A549 (cell line): ENCODE results near the gene ARHGAP22. TPM values are rescaled to one million over a fixed set of nuclear protein-coding genes. Genes with fewer than 3 reads are reported as not detected.

Experiments
- ATAC-seq, 2 experiments: fragments of 200-7000 bp in 1 of 2; fragments of >200 bp in 1 of 2; cut with Nextera tagmentation in 1 of 2; cut with Tn5 transposase in 1 of 2; 3 replicates each; pipeline versions ENCODE4 v1.8.0 to v1.9.1; 2018 to 2020; ENCODE audit warnings: mild to moderate bottlenecking in 1 of 2, moderate library complexity in 1 of 2
- CTCF ChIA-PET: fragments of 300-600 bp; sonication (Branson Sonifier 250); formaldehyde crosslinking; extraction: SDS; loops from one replicate; lab custom pipeline; 2021; ENCODE audit warnings: antibody characterized with exemption, inconsistent platforms; lab: Yijun Ruan, JAX
- POLR2A ChIA-PET: fragments of 350-600 bp; formaldehyde crosslinking; extraction: SDS; loops from one replicate; lab custom pipeline; 2021; ENCODE audit warnings: antibody characterized with exemption, inconsistent platforms; lab: Yijun Ruan, JAX
- DNase-seq, 2 experiments: peaks; one replicate each; pipeline versions ENCODE4 v3.0.0 to v3.0.0-alpha.2; 2011 to 2016; ENCODE audit warnings: low read depth in 1 of 2, low spot score in 1 of 2
- FAIRE-seq: peaks from 2 replicates; lab custom pipeline; 2011; peaks lifted over from hg19 to GRCh38; lab: Jason Lieb, UNC
- H3K27ac ChIP-seq, 2 experiments: fragments of >200 bp; sonication (Bioruptor Twin); formaldehyde crosslinking; 3 replicates each; pipeline ENCODE4 v1.5.1; 2016 to 2017
- H3K4me1 ChIP-seq: fragments of >200 bp; sonication (Bioruptor Twin); formaldehyde crosslinking; 3 replicates; pipeline ENCODE4 v1.6.1; 2016
- H3K4me2 ChIP-seq: fragments of >200 bp; sonication (Bioruptor Twin); formaldehyde crosslinking; 3 replicates; pipeline ENCODE4 v1.6.1; 2016
- H3K4me3 ChIP-seq: fragments of >200 bp; sonication (Bioruptor Twin); formaldehyde crosslinking; 3 replicates; pipeline ENCODE4 v1.5.1; 2016
- H3K9me3 ChIP-seq: fragments of >200 bp; sonication (Bioruptor Twin); formaldehyde crosslinking; 3 replicates; pipeline ENCODE4 v1.6.1; 2016
- CEBPB ChIP-seq, 2 experiments: fragments of >200 bp in 1 of 2; sonication (Bioruptor Twin) in 1 of 2; formaldehyde crosslinking in 1 of 2; IDR thresholded peaks; 2 replicates each; pipeline ENCODE4 v1.6.1; 2012 to 2016
- CHD2 ChIP-seq: fragments of 150-350 bp; IDR thresholded peaks from 2 replicates; pipeline ENCODE4 v1.6.1; 2014; ENCODE audit warnings: low read length; ENCODE audit not compliant: partially characterized antibody
- EHMT2 ChIP-seq: fragments of 200-600 bp; sonication (generic); IDR thresholded peaks from 2 replicates; pipeline ENCODE4 v1.6.1; 2016; ENCODE audit warnings: antibody characterized with exemption, low read depth, mild to moderate bottlenecking, moderate library complexity
- ESRRA ChIP-seq: fragments of 150-350 bp; IDR thresholded peaks from 2 replicates; pipeline ENCODE4 v1.6.1; 2014; ENCODE audit warnings: mild to moderate bottlenecking, low read length, borderline replicate concordance
- HEYL ChIP-seq: fragments of 250-450 bp; sonication (Bioruptor Pico); IDR thresholded peaks from 2 replicates; pipeline ENCODE4 v1.8.0; 2021; ENCODE audit warnings: mild to moderate bottlenecking, moderate library complexity
- HOXB5 ChIP-seq: fragments of 250-450 bp; sonication (Bioruptor Pico); IDR thresholded peaks from 2 replicates; pipeline ENCODE4 v1.5.0; 2020; ENCODE audit warnings: mild to moderate bottlenecking, moderate library complexity
- KDM5A ChIP-seq: fragments of 200-600 bp; sonication (generic); IDR thresholded peaks from 2 replicates; pipeline ENCODE4 v1.6.1; 2016; ENCODE audit warnings: antibody characterized with exemption, mild to moderate bottlenecking
- MAZ ChIP-seq: fragments of 150-350 bp; IDR thresholded peaks from 2 replicates; pipeline ENCODE4 v1.6.1; 2014; ENCODE audit warnings: antibody characterized with exemption, low read depth, low read length, borderline replicate concordance
- MYC ChIP-seq: IDR thresholded peaks from 2 replicates; pipeline ENCODE4 v1.6.1; 2012; ENCODE audit warnings: mild to moderate bottlenecking, inconsistent platforms, low read length, improper control_type of control experiment, borderline replicate concordance
- NFE2L2 ChIP-seq: fragments of 150-350 bp; conservative IDR thresholded peaks from 2 replicates; pipeline ENCODE4 v1.6.1; 2014; ENCODE audit warnings: low read length
- NPAS2 ChIP-seq: fragments of 250-450 bp; sonication (Bioruptor Pico); IDR thresholded peaks from 2 replicates; pipeline ENCODE4 v1.8.0; 2022; ENCODE audit warnings: mild to moderate bottlenecking, moderate library complexity, borderline replicate concordance
- PHF8 ChIP-seq: fragments of 200-600 bp; sonication (generic); IDR thresholded peaks from 2 replicates; pipeline ENCODE4 v1.6.1; 2016; ENCODE audit warnings: low read depth, mild to moderate bottlenecking, antibody characterized with exemption, moderate library complexity, borderline replicate concordance
- POLR2AphosphoS2 ChIP-seq: conservative IDR thresholded peaks from 2 replicates; pipeline ENCODE4 v1.6.1; 2012; ENCODE audit warnings: low read length, improper control_type of control experiment, inconsistent platforms
- RAD21 ChIP-seq, 2 experiments: fragments of >200 bp in 1 of 2; sonication (Bioruptor Twin) in 1 of 2; formaldehyde crosslinking in 1 of 2; IDR thresholded peaks in 1 of 2; conservative IDR thresholded peaks in 1 of 2; 2 replicates in 1 of 2; 3 replicates in 1 of 2; pipeline ENCODE4 v1.6.1; 2012 to 2018; ENCODE audit warnings: inconsistent platforms in 1 of 2
- ZNF302 ChIP-seq: fragments of 250-450 bp; sonication (Bioruptor Pico); IDR thresholded peaks from 2 replicates; pipeline ENCODE4 v1.9.0; 2021; ENCODE audit warnings: inconsistent platforms, mild to moderate bottlenecking, moderate library complexity
- ZSCAN20 ChIP-seq: fragments of 250-450 bp; sonication (Bioruptor Pico); IDR thresholded peaks from 2 replicates; pipeline ENCODE4 v1.8.0; 2022; ENCODE audit warnings: mild to moderate bottlenecking, moderate library complexity
- WGBS: methylation state at CpG from one replicate; pipeline ENCODE4 v1.1.6; 2017; ENCODE audit errors: missing lambda C conversion rate; 5-methylcytosine and 5-hydroxymethylcytosine counted together
- polyA plus RNA-seq, 4 experiments: library from polyadenylated mRNA; depleted of rRNA in 3 of 4; stranded (reverse); fragments of >200 nt; fragmentation: RNase III in 1 of 4; extraction: RNeasy Plus Mini Kit Qiagen cat#74134 plus additional on column Dnase treatment in 1 of 4; gene quantifications; 2 replicates in 3 of 4; 3 replicates in 1 of 4; pipeline ENCODE4 v1.2.3, GENCODE V29; 2011 to 2017
- TF ChIP-seq, protein P1 (sequence below): fragments of 200-600 bp; sonication (generic); IDR thresholded peaks from 2 replicates; pipeline ENCODE4 v1.6.1; 2016; ENCODE audit warnings: antibody characterized with exemption, mild to moderate bottlenecking, moderate library complexity
- TF ChIP-seq, protein P2 (sequence below): fragments of >200 bp; sonication (Bioruptor Twin); formaldehyde crosslinking; IDR thresholded peaks from 3 replicates; pipeline ENCODE4 v1.6.1; 2016
- TF ChIP-seq, protein P3 (sequence below): fragments of >200 bp; sonication (Bioruptor Twin); formaldehyde crosslinking; IDR thresholded peaks from 2 replicates; pipeline ENCODE4 v1.6.1; 2016
- TF ChIP-seq, protein P4 (sequence below): IDR thresholded peaks from 2 replicates; pipeline ENCODE4 v1.6.1; 2012; ENCODE audit warnings: low read depth, borderline replicate concordance
- TF ChIP-seq, protein P5 (sequence below): IDR thresholded peaks from 2 replicates; pipeline ENCODE4 v1.6.1; 2012
- TF ChIP-seq, protein P6 (sequence below): fragments of 450-650 bp; IDR thresholded peaks from 2 replicates; pipeline ENCODE4 v1.6.1; 2014; ENCODE audit warnings: antibody characterized with exemption

ARHGAP22 gene
- polyA plus RNA-seq, 2 of the 4 experiments (the other 2 are of a cell fraction), result 1.9 to 3.2 TPM

DNA sequence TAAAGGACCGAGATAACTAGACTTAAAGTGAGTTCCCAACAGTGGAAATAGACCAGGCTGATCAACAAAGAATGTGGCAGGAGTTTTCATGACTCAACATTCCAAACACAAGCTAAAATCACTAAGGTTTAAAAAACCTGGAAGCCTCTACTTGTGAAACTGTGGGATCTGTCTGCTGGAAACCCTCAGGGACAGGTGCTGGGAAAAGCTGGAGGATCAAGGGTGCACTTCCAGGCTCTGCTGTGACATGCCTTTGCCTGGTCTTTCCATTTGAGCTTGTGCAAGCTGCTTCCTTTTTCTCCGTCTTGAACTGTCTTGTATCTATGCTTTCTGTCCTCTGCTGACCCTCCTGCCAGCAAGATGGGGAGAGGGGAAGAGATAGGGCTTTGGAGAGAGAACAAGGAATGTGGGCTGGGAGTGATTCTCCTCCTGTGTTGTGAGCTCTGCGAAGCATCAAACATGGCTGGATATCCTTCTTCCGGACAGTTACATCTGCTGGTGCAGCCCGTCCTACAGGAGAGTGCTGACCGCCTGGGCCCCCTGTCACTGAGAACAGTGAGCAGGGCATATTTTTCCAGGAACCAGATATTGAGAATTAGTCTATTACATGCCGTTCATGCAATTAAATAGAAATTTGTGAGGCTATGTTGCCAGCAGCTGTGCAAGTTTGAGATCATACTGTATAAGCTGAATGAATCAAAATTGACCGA is 25.5 kb downstream of the ARHGAP22 start:
- Histone ChIP-seq H3K4me2 (no peak overlapping the region), H3K9me3 (no peaks in the 10 kb centered on the region), H3K4me1 (no peaks in the 10 kb centered on the region), H3K4me3 (no peak overlapping the region), H3K27ac (no peak overlapping the region)
- no peak for DNase-seq
- no peak for FAIRE-seq
- ChIA-PET CTCF (interaction anchor here (0.8 to 3.9 kb wide), 3 partner anchors 28 to 217 kb away, joined by 3 to 21 read pairs (median 6); no protein-coding TSS in a partner anchor), POLR2A (no interaction called here)
- WGBS, result 85% methylated on average over 8 of the region's 8 CpGs
- TF ChIP-seq, protein P1, sequence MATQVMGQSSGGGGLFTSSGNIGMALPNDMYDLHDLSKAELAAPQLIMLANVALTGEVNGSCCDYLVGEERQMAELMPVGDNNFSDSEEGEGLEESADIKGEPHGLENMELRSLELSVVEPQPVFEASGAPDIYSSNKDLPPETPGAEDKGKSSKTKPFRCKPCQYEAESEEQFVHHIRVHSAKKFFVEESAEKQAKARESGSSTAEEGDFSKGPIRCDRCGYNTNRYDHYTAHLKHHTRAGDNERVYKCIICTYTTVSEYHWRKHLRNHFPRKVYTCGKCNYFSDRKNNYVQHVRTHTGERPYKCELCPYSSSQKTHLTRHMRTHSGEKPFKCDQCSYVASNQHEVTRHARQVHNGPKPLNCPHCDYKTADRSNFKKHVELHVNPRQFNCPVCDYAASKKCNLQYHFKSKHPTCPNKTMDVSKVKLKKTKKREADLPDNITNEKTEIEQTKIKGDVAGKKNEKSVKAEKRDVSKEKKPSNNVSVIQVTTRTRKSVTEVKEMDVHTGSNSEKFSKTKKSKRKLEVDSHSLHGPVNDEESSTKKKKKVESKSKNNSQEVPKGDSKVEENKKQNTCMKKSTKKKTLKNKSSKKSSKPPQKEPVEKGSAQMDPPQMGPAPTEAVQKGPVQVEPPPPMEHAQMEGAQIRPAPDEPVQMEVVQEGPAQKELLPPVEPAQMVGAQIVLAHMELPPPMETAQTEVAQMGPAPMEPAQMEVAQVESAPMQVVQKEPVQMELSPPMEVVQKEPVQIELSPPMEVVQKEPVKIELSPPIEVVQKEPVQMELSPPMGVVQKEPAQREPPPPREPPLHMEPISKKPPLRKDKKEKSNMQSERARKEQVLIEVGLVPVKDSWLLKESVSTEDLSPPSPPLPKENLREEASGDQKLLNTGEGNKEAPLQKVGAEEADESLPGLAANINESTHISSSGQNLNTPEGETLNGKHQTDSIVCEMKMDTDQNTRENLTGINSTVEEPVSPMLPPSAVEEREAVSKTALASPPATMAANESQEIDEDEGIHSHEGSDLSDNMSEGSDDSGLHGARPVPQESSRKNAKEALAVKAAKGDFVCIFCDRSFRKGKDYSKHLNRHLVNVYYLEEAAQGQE, result no peak
- TF ChIP-seq MYC (no peak), MAZ (no peak), HOXB5 (no peak), CEBPB (IDR thresholded peaks at IDR 0.05) (no peak), RAD21 (conservative IDR thresholded peaks at IDR 0.05 in 1 of 2, IDR thresholded peaks at IDR 0.05 in 1 of 2) (no peak), HEYL (no peak), ESRRA (no peak), CHD2 (no peak), NFE2L2 (no peak), ZSCAN20 (CRISPR knock-in tag) (no peak), ZNF302 (no peak)
- TF ChIP-seq, protein P2, sequence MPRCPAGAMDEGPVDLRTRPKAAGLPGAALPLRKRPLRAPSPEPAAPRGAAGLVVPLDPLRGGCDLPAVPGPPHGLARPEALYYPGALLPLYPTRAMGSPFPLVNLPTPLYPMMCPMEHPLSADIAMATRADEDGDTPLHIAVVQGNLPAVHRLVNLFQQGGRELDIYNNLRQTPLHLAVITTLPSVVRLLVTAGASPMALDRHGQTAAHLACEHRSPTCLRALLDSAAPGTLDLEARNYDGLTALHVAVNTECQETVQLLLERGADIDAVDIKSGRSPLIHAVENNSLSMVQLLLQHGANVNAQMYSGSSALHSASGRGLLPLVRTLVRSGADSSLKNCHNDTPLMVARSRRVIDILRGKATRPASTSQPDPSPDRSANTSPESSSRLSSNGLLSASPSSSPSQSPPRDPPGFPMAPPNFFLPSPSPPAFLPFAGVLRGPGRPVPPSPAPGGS, result no peak
- TF ChIP-seq, protein P3, sequence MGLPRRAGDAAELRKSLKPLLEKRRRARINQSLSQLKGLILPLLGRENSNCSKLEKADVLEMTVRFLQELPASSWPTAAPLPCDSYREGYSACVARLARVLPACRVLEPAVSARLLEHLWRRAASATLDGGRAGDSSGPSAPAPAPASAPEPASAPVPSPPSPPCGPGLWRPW, result no peak
- TF ChIP-seq, protein P4, sequence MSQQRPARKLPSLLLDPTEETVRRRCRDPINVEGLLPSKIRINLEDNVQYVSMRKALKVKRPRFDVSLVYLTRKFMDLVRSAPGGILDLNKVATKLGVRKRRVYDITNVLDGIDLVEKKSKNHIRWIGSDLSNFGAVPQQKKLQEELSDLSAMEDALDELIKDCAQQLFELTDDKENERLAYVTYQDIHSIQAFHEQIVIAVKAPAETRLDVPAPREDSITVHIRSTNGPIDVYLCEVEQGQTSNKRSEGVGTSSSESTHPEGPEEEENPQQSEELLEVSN, result no peak
- TF ChIP-seq, protein P5, sequence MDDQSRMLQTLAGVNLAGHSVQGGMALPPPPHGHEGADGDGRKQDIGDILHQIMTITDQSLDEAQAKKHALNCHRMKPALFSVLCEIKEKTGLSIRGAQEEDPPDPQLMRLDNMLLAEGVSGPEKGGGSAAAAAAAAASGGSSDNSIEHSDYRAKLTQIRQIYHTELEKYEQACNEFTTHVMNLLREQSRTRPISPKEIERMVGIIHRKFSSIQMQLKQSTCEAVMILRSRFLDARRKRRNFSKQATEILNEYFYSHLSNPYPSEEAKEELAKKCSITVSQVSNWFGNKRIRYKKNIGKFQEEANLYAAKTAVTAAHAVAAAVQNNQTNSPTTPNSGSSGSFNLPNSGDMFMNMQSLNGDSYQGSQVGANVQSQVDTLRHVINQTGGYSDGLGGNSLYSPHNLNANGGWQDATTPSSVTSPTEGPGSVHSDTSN, result no peak
- TF ChIP-seq, all 56 proteins: peak for 0
- ATAC-seq, result no peak

DNA sequence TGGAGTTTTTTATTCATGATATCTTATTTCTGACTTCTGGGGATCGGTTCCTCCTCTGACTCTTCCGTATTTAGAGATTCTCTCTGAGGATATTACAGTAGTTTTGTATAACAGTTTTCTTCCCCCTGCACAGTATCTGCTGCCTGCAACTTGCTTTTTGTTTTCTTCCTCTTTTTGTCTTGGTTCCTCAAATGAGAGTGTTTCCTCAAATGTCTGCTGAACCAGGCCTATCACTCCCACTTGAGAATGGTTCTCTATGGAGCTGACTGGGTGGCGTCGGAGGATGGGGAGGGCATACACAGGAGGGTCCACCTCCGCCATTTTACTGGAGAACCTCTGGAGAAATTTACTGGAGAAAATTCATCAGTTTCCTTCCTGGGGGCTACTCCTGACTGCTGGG is 27.7 kb downstream of the ARHGAP22 start:
- 84% methylated on average over 5 of the region's 5 CpGs for WGBS
- H3K4me3 ChIP-seq, result no peak overlapping the region
- DNase-seq (no peak), FAIRE-seq (no peak), ATAC-seq (no peak)
- no peaks in the 10 kb centered on the region for H3K9me3 ChIP-seq
- TF ChIP-seq KDM5A (no peak), POLR2AphosphoS2 (no peak), EHMT2 (no peak), PHF8 (no peak), NFE2L2 (no peak), NPAS2 (CRISPR knock-in tag) (no peak)
- TF ChIP-seq, protein P6, sequence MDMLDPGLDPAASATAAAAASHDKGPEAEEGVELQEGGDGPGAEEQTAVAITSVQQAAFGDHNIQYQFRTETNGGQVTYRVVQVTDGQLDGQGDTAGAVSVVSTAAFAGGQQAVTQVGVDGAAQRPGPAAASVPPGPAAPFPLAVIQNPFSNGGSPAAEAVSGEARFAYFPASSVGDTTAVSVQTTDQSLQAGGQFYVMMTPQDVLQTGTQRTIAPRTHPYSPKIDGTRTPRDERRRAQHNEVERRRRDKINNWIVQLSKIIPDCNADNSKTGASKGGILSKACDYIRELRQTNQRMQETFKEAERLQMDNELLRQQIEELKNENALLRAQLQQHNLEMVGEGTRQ, result no peak
- no peak overlapping the region for H3K27ac ChIP-seq
- CTCF ChIA-PET, result no interaction called here
- H3K4me2 ChIP-seq, result no peak overlapping the region
- no peaks in the 10 kb centered on the region for H3K4me1 ChIP-seq
- POLR2A ChIA-PET, result no interaction called here
